ENCODE measurements around the gene WFIKKN1. TPM values are rescaled to one million over a fixed set of nuclear protein-coding genes. Genes with fewer than 3 reads are reported as not detected.
A peak's percentile ranks its signal among the peaks of the same experiment; 100 is the strongest.

Gene WFIKKN1
- total and polyA plus RNA-seq, 2 of the 13 experiments (the other 11 are each of a cell fraction or from before 2014, with no cell fraction given): 1.7 to 4.9 TPM

GRCh38 chr16:648781-649589 is 18.2 kb downstream of the WFIKKN1 start, which contains the start of gene WDR90 (continued):
- TF ChIP-seq DMTF1 (CRISPR knock-in tag; IDR thresholded peaks at IDR 0.05) (no peak), ZNF138 (CRISPR knock-in tag; IDR thresholded peaks at IDR 0.05; ENCODE audit: low read depth) (no peak; the same call in 1 of the 2 replicates), ZNF558 (CRISPR knock-in tag; IDR thresholded peaks at IDR 0.05; ENCODE audit: borderline replicate concordance) (peak; percentile 79; the same call in 1 of the 2 replicates), ZNF124 (CRISPR knock-in tag; IDR thresholded peaks at IDR 0.05) (no peak; the same call in 1 of the 2 replicates), MYPOP (CRISPR knock-in tag; IDR thresholded peaks at IDR 0.05) (peak; percentile 91), RNF2 (conservative IDR thresholded peaks at IDR 0.05; ENCODE audit: low read depth) (peak; percentile 98), ESRRA (CRISPR knock-in tag; IDR thresholded peaks at IDR 0.05; ENCODE audit: low read depth) (peak; percentile 48), CEBPB (IDR thresholded peaks at IDR 0.05; ENCODE audit: borderline replicate concordance, low read depth, low read length) (peak; percentile 41; the same call in 1 of the 2 replicates), RARG (CRISPR knock-in tag; IDR thresholded peaks at IDR 0.05; ENCODE audit: low read depth) (no peak), CBX5 (CRISPR knock-in tag; IDR thresholded peaks at IDR 0.05; ENCODE audit: borderline replicate concordance) (0 out of 2 replicates have a peak, but pooled peaks have one; percentile 47), MXI1 (IDR thresholded peaks at IDR 0.05; ENCODE audit: borderline replicate concordance, low read depth, low read length) (peak; percentile 100), ZNF557 (CRISPR knock-in tag; IDR thresholded peaks at IDR 0.05) (no peak), ERF (CRISPR knock-in tag; IDR thresholded peaks at IDR 0.05) (peak; percentile 76), SOX5 (CRISPR knock-in tag; IDR thresholded peaks at IDR 0.05; ENCODE audit: borderline replicate concordance) (peak; percentile 59; the same call in 1 of the 2 replicates), MAZ (IDR thresholded peaks at IDR 0.05; ENCODE audit: borderline replicate concordance, low read depth, low read length) (peak; percentile 76), MAZ (CRISPR knock-in tag; IDR thresholded peaks at IDR 0.05; ENCODE audit: low read depth) (peak; percentile 94), ZNF318 (CRISPR knock-in tag; IDR thresholded peaks at IDR 0.05) (no peak; the same call in 1 of the 2 replicates)
